B cell (primary cell): ENCODE measurements around the gene MGMT. TPM values are rescaled to one million over a fixed set of nuclear protein-coding genes. Genes with fewer than 3 reads are reported as not detected.

Experiments
- ATAC-seq: fragments of 200-7000 bp; cut with Tn5 transposase; one replicate; pipeline ENCODE4 v1.10.0; 2021; ENCODE audit warnings: low read depth, mild to moderate bottlenecking, moderate number of reproducible peaks, moderate library complexity
- CTCF ChIA-PET: fragments of 350-600 bp; sonication (Branson Sonifier 250); formaldehyde crosslinking; loops from one replicate; lab custom pipeline; 2021; ENCODE audit warnings: antibody characterized with exemption, inconsistent platforms; lab: Charles Lee
- POLR2A ChIA-PET: fragments of 350-600 bp; sonication (Branson Sonifier 250); formaldehyde crosslinking; loops from one replicate; lab custom pipeline; 2021; ENCODE audit warnings: antibody characterized with exemption; lab: Charles Lee
- DNase-seq: peaks from one replicate; pipeline ENCODE4 v3.0.0; 2013
- H2AFZ ChIP-seq: 2 replicates; pipeline ENCODE4 v1.6.1; 2012; ENCODE audit warnings: mild to moderate bottlenecking, low read depth, low read length; ENCODE audit not compliant: insufficient read depth, poor library complexity, severe bottlenecking
- H3K27ac ChIP-seq, 2 donors: 1 replicate in 1 of 2; 2 replicates in 1 of 2; pipeline ENCODE4 v1.5.1; 2012 to 2013; ENCODE audit warnings: low read length in 2 of 2, mild to moderate bottlenecking in 2 of 2, moderate library complexity in 1 of 2
- H3K27me3 ChIP-seq, 4 experiments: fragments of 200-600 bp in 1 of 4; sonication (generic) in 1 of 4; replicated peaks in 1 of 4; 1 replicate in 2 of 4; 2 replicates in 2 of 4; pipeline versions ENCODE4 v1.6.1 to v1.7.0; 2013 to 2016; ENCODE audit warnings: low read length in 3 of 4, mild to moderate bottlenecking in 2 of 4, mixed read lengths in 1 of 4, moderate library complexity in 1 of 4; ENCODE audit not compliant: insufficient read depth in 4 of 4, control insufficient read depth in 3 of 4; ENCODE audit errors: control extremely low read depth in 1 of 4
- H3K36me3 ChIP-seq, 2 experiments: replicated peaks in 1 of 2; 1 replicate in 1 of 2; 2 replicates in 1 of 2; pipeline versions ENCODE4 v1.6.1 to v1.7.1; 2013; ENCODE audit warnings: low read length in 1 of 2; ENCODE audit not compliant: insufficient read depth in 2 of 2, control insufficient read depth in 1 of 2; ENCODE audit errors: control extremely low read depth in 1 of 2, extremely low read depth in 1 of 2
- H3K4me1 ChIP-seq, 2 donors: fragments of 200-600 bp in 1 of 2; sonication (generic) in 1 of 2; 1 replicate in 1 of 2; 2 replicates in 1 of 2; pipeline versions ENCODE4 v1.5.1 to v1.6.1; 2013 to 2017; ENCODE audit warnings: low read length in 2 of 2; ENCODE audit not compliant: control insufficient read depth in 2 of 2, insufficient read depth in 2 of 2
- H3K4me2 ChIP-seq: replicated peaks from 2 replicates; pipeline ENCODE3; 2012; ENCODE audit warnings: mild to moderate bottlenecking, low read depth, low read length; ENCODE audit not compliant: poor library complexity, severe bottlenecking
- H3K4me3 ChIP-seq, 5 experiments: fragments of 200-600 bp in 1 of 5; sonication (generic) in 1 of 5; 1 replicate in 3 of 5; 2 replicates in 2 of 5; pipeline versions ENCODE4 v1.5.1 to v1.7.0; 2011 to 2016; ENCODE audit warnings: low read length in 4 of 5, mild to moderate bottlenecking in 4 of 5, low read depth in 2 of 5, control low read depth in 1 of 5, moderate library complexity in 1 of 5; ENCODE audit not compliant: insufficient read depth in 1 of 5; ENCODE audit errors: control extremely low read depth in 1 of 5, extremely low read depth in 1 of 5
- H3K79me2 ChIP-seq: fragments of 200-600 bp; sonication (generic); one replicate; pipeline ENCODE4 v1.6.0; 2016; ENCODE audit warnings: low read length; ENCODE audit not compliant: control insufficient read depth, insufficient read depth
- H3K9ac ChIP-seq: fragments of 200-600 bp; sonication (generic); 2 replicates; pipeline ENCODE4 v1.6.1; 2017; ENCODE audit warnings: mild to moderate bottlenecking, low read length, moderate library complexity
- H3K9me3 ChIP-seq, 3 donors: one replicate each; pipeline versions ENCODE4 v1.6.1 to v1.7.1; 2013; ENCODE audit warnings: low read length in 2 of 3; ENCODE audit not compliant: control insufficient read depth in 2 of 3, insufficient read depth in 1 of 3; ENCODE audit errors: control extremely low read depth in 1 of 3
- H4K20me1 ChIP-seq: 2 replicates; pipeline ENCODE4 v1.6.0; 2012; ENCODE audit warnings: mild to moderate bottlenecking, low read length; ENCODE audit not compliant: insufficient read depth, control insufficient read depth, poor library complexity, severe bottlenecking
- H3K27ac Mint-ChIP-seq: one replicate; pipeline ENCODE4 v1.8.0; 2021; ENCODE audit warnings: mixed read lengths
- H3K27me3 Mint-ChIP-seq: one replicate; pipeline ENCODE4 v1.8.0; 2021; ENCODE audit warnings: mixed read lengths
- H3K4me1 Mint-ChIP-seq: one replicate; pipeline ENCODE4 v1.8.0; 2021; ENCODE audit warnings: mixed read lengths
- H3K4me3 Mint-ChIP-seq: one replicate; pipeline ENCODE4 v1.8.0; 2021; ENCODE audit warnings: mixed read lengths
- H3K9me3 Mint-ChIP-seq: one replicate; pipeline ENCODE4 v1.8.0; 2022; ENCODE audit warnings: mixed read lengths; ENCODE audit not compliant: insufficient read depth
- EZH2 ChIP-seq: IDR thresholded peaks from 2 replicates; pipeline ENCODE4 v1.6.1; 2012; ENCODE audit warnings: borderline replicate concordance, low read depth, mild to moderate bottlenecking, moderate library complexity, low read length; ENCODE audit not compliant: insufficient read depth, poor library complexity, severe bottlenecking
- WGBS: methylation state at CpG from one replicate; pipeline ENCODE4 v1.1.5; 2013; ENCODE audit warnings: missing lambda C conversion rate; ENCODE audit not compliant: insufficient coverage; 5-methylcytosine and 5-hydroxymethylcytosine counted together
- intact Hi-C: fragments of 100-400 bp; cut with micrococcal nuclease; formaldehyde crosslinking; loops from one replicate; pipeline ENCODE4 v1.10.0; 2022
- polyA plus RNA-seq: library from polyadenylated mRNA; depleted of rRNA; stranded (reverse); fragments of >200 nt; gene quantifications from 2 replicates; pipeline ENCODE4 v1.2.3, GENCODE V29; 2012
- total RNA-seq, 2 donors: library from RNA; stranded (reverse); fragments of 120-200 nt in 1 of 2; gene quantifications; 1 replicate in 1 of 2; 2 replicates in 1 of 2; pipeline versions ENCODE4 v1.2.3 to v1.2.4, GENCODE V29; 2013 to 2022
- TF ChIP-seq, protein P1 (sequence below): fragments of 200-600 bp; IDR thresholded peaks from one replicate; pipeline ENCODE4 v1.8.0; 2022; ENCODE audit warnings: antibody characterized with exemption, mild to moderate bottlenecking

MGMT gene
- total and polyA plus RNA-seq, 2 donors (not counting 1 experiment from before 2014, with no cell fraction given), result 16.6 to 87.7 TPM

DNA sequence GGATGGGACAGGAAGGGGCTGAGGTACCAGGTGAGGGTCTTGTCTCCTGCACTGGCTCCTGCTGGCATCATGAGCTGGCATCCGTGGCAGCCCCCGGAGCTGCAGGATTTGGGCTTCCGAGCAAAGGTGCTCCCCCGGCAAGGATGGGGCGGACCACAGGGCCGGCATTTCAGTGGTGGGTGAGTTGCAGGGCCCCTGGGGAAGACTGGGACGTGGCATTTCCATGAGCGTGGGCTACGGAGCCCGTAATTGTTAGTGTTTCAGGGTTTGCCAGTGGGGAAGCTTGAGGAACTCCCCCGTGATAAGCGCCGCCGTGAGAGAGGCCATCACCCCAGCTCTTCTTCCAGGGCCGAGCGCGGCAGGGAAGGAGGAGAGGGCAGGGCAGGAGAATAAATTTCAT lies 235.6 kb downstream of the MGMT start:
- intact Hi-C loops, result no loop called here
- no peak for ATAC-seq
- POLR2A ChIA-PET, result no interaction called here
- H3K4me3 Mint-ChIP-seq, result no peak overlapping the region
- no peak overlapping the region for H3K4me2 ChIP-seq
- over 99% methylated on average over 14 of the region's 17 CpGs for WGBS
- TF ChIP-seq, protein P1, sequence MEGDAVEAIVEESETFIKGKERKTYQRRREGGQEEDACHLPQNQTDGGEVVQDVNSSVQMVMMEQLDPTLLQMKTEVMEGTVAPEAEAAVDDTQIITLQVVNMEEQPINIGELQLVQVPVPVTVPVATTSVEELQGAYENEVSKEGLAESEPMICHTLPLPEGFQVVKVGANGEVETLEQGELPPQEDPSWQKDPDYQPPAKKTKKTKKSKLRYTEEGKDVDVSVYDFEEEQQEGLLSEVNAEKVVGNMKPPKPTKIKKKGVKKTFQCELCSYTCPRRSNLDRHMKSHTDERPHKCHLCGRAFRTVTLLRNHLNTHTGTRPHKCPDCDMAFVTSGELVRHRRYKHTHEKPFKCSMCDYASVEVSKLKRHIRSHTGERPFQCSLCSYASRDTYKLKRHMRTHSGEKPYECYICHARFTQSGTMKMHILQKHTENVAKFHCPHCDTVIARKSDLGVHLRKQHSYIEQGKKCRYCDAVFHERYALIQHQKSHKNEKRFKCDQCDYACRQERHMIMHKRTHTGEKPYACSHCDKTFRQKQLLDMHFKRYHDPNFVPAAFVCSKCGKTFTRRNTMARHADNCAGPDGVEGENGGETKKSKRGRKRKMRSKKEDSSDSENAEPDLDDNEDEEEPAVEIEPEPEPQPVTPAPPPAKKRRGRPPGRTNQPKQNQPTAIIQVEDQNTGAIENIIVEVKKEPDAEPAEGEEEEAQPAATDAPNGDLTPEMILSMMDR, result no peak
- no peak for TF ChIP-seq EZH2
- CTCF ChIA-PET, result no interaction called here
- no peaks in the 10 kb centered on the region for H3K27me3 Mint-ChIP-seq
- H3K4me1 Mint-ChIP-seq, result peaks cover 6% of the 10 kb centered on the region
- H3K27me3 ChIP-seq, result no peaks in the 10 kb centered on the region
- H3K36me3 ChIP-seq, result peaks cover 2 to 3% of the 10 kb centered on the region in 2 experiments
- H3K79me2 ChIP-seq, result no peaks in the 10 kb centered on the region
- H3K9me3 Mint-ChIP-seq, result no peaks in the 10 kb centered on the region
- no peak overlapping the region for H2AFZ ChIP-seq
- H3K4me1 ChIP-seq, result peaks cover 0 to 4% of the 10 kb centered on the region in 2 donors
- H3K4me3 ChIP-seq, result no peak overlapping the region
- H3K27ac Mint-ChIP-seq, result no peak overlapping the region
- H3K9me3 ChIP-seq, result peaks cover 0 to 4% (median 0%) of the 10 kb centered on the region in 3 donors
- no peak overlapping the region for H3K27ac ChIP-seq
- H4K20me1 ChIP-seq, result no peaks in the 10 kb centered on the region
- DNase-seq, result no peak
- H3K9ac ChIP-seq, result no peak overlapping the region

DNA sequence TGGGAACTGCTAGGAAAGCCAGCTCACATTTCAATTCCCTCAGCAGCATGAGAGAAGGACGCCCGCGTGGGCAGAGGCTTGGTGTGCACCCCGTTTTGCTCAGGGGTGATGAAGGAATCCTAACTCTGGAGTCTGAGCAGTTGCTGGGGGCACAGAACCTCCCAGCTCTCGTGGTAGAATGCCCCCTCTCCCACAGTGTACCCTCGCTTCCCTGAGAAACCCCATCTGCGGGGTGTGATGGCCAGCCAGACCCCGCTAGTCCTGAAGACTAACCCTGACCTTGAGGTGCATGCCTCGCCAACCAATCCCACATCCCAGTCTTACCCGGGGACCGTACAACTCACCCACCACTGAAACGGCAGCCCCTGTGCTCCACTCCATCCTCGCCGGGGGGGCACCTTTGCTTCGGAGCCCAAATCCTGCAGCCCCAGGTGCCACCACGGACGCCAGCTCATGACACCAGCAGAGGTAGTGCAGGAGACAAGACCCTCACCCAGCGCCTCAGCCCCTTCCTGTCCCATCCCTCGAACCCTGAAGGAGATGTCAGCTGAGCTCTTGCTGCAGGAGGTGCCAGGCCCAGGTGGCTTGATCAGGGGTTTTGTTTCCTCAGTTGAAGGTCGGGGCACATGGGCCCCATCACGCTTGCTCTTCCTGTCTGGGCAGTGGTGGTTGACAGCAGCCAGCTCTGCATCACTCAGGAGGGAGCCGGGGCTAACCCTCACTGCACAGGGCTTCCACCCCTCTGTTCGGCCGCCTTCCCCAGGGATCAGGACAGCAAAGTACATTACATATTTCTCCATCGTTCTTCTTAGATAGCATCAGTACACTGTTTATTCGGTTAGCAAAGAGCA lies 236.5 kb downstream of the MGMT start:
- Mint-ChIP-seq H3K27ac (no peak overlapping the region), H3K4me3 (no peak overlapping the region), H3K9me3 (no peaks in the 10 kb centered on the region), H3K27me3 (no peaks in the 10 kb centered on the region), H3K4me1 (peaks cover 6% of the 10 kb centered on the region)
- Histone ChIP-seq H3K4me3 (no peak overlapping the region), H3K9ac (no peak overlapping the region), H3K79me2 (no peaks in the 10 kb centered on the region), H3K27ac (no peak overlapping the region), H2AFZ (no peak overlapping the region), H3K4me2 (no peak overlapping the region), H3K9me3 (peaks cover 0 to 4% (median 0%) of the 10 kb centered on the region in 3 donors), H3K27me3 (no peaks in the 10 kb centered on the region), H3K36me3 (peaks cover 2 to 3% of the 10 kb centered on the region in 2 experiments), H3K4me1 (peaks cover 0 to 4% of the 10 kb centered on the region in 2 donors), H4K20me1 (no peaks in the 10 kb centered on the region)
- intact Hi-C loops, result no loop called here
- POLR2A ChIA-PET, result interaction anchor here (0.6 kb wide), 1 partner anchor 331 kb away, joined by 3 read pairs; no protein-coding TSS in a partner anchor
- WGBS, result 61% methylated on average over 20 of the region's 26 CpGs
- CTCF ChIA-PET, result no interaction called here
- TF ChIP-seq, protein P1, result no peak
- no peak for TF ChIP-seq EZH2
- no peak for DNase-seq
- ATAC-seq, result no peak
